Measurements from ENCODE around the gene ZPR1.
A peak's percentile ranks its signal among the peaks of the same experiment; 100 is the strongest.
"Not testable (repeated sequence)": the region's sequence is repeated elsewhere in the genome, so short reads cannot be mapped to it uniquely, and the experiment has no call there.

The ZPR1 gene

GRCh38 chr11:116787786-116788486 lies at the start of gene ZPR1:
Gene ZPR1, minus strand, starts transcription at chr11:116788023. Its CDS starts 33 bp downstream, at chr11:116787990.
- DNase-seq = peak; percentile 82

GRCh38 chr11:116836632-116836991 lies 48.8 kb upstream of the ZPR1 start:
- no peak for DNase-seq

- peak; percentile 90 for DNase-seq
These were observed 48.2 kb upstream of the ZPR1 start for GRCh38 chr11:116835791-116836631.

- no peak for DNase-seq
These were observed 47.4 kb upstream of the ZPR1 start for GRCh38 chr11:116835042-116835772.

GRCh38 chr11:116834535-116835041 lies 46.8 kb upstream of the ZPR1 start:
- not testable (repeated sequence) for DNase-seq

GRCh38 chr11:116833816-116834534 lies 46.2 kb upstream of the ZPR1 start:
- no peak for DNase-seq

- DNase-seq = no peak
These were observed 45.6 kb upstream of the ZPR1 start for GRCh38 chr11:116833491-116833815.

- DNase-seq = no peak
These were observed 44.8 kb upstream of the ZPR1 start for GRCh38 chr11:116832350-116833290.

GRCh38 chr11:116831790-116832349 lies 44.0 kb upstream of the ZPR1 start:
- no peak for DNase-seq

- no peak for DNase-seq
These were observed 42.5 kb upstream of the ZPR1 start for GRCh38 chr11:116830184-116830912.

- DNase-seq = no peak
These were observed 41.8 kb upstream of the ZPR1 start, which contains the start of gene APOC3 for GRCh38 chr11:116829525-116830183. Gene APOC3, plus strand, starts transcription at chr11:116829907. Its CDS starts 676 bp downstream, at chr11:116830583.

GRCh38 chr11:116828632-116829524 lies 41.1 kb upstream of the ZPR1 start:
- no peak for DNase-seq

- DNase-seq = no peak
These were observed 39.6 kb upstream of the ZPR1 start for GRCh38 chr11:116827461-116827860.

- no peak for DNase-seq
These were observed 39.1 kb upstream of the ZPR1 start for GRCh38 chr11:116826751-116827431.

GRCh38 chr11:116825854-116826750 lies 38.3 kb upstream of the ZPR1 start:
- DNase-seq = no peak

- no peak for DNase-seq
These were observed 37.6 kb upstream of the ZPR1 start for GRCh38 chr11:116825434-116825833.

All from NCI-H2171 treated with DMSO at 0.1 percent for 48 hours (cell line).